GM18502 (cell line): Measurements from ENCODE around the gene NME7.
"Not testable (repeated sequence)": the region's sequence is repeated elsewhere in the genome, so short reads cannot be mapped to it uniquely, and the experiment has no call there.

Experiments used
- ATAC-seq: cut with Tn5 transposase; IDR thresholded peaks from one replicate; pipeline ENCODE4 v1.9.1; 2021; ENCODE audit warnings: mild to moderate bottlenecking; ENCODE audit not compliant: unreplicated experiment, poor library complexity

NME7 gene

DNA sequence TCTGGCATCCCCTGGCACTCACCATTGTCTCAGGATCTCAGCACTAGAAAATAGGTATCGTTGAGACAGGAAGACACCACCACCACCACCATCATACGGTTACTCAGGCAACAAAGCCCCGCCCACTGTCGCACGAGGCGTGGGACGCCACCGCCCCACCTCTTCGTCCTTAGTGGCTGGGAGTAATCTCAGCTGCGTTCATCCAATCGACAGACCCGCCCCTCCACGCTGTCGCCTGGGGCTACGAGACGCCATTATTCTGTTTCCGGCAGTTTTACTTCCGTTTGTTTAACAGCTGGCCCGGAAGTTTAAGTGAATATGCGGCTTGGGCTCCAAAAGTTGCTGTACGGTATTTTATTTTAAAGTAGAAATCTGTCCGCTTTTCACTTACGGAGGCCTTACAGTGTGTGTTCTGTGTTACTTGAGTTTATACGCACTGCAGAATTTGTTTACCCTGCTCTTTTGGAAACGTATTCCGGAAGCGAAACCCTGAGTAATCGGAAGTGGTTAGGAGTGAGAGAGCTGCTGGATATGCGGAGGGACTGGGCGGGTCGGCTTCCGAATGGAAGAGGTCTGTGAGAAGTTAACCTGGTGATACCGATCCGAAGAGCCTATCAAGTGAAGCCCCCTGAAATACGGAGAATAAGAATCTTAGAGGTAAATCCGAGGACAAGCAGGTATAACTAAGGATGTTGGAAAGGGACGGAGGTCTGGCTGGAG lies at the start of gene NME7, which contains the start of gene BLZF1:
TSS of gene NME7 (minus strand) at position 112 of the 720 bp plus-strand sequence. CDS start at position 25, 87 bp downstream.
TSS of gene BLZF1 (plus strand) at position 510 of the 720 bp plus-strand sequence. CDS start 1,328 bp downstream, outside the sequence.
- peak; percentile 97 for ATAC-seq

- no peak for ATAC-seq
Measured at GRCh38 chr1:169414952-169415351, 47.4 kb upstream of the NME7 start.

DNA sequence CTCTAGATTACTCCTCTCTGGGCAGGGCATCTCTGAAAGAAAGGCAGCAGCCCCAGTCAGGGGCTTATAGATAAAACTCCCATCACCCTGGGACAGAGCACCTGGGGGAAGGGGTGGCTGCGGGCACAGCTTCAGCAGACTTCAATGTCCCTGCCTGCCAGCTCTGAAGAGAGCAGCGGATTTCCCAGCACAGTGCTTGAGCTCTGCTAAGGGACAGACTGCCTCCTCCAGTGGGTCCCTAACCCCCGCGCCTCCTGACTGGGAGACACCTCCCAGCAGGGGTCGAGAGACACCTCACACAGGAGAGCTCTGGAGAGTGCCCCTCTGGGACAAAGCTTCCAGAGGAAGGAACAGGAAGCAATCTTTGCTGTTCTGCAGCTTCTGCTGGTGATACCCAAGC lies 40.7 kb upstream of the NME7 start:
- ATAC-seq: not testable (repeated sequence)

DNA sequence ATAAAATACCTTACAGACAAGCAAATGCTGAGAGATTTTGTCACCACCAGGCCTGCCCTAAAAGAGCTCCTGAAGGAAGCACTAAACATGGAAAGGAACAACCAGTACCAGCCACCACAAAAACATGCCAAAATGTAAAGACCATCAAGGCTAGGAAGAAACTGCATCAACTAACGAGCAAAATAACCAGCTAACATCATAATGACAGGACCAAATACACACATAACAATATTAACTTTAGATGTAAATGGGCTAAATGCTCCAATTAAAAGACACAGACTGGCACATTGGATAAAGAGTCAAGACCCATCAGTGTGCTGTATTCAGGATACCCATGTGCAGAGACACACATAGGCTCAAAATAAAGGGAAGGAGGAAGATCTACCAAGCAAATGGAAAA lies 35.0 kb upstream of the NME7 start:
- not testable (repeated sequence) for ATAC-seq

DNA sequence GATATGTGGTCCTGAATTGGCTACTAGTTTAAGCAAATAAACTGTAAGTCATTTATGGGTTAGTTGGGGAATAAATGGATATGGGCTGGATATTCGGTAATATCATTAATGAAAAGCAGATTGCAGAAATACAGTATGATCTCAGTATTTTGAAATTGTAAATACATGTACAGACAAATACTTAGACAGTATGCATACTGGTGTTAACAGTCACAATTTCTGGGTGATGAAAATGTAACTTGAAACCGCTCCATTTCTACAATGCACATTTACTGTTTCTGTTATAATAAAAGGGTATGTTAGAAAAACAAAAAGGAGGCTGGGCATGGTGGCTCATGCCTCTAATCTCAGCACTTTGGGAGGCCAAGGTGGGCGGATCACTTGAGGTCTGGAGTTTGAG lies 28.4 kb upstream of the NME7 start:
- ATAC-seq: no peak

GRCh38 chr1:169392406-169392805 lies 24.8 kb upstream of the NME7 start:
- no peak for ATAC-seq

GRCh38 chr1:169390303-169390702 lies 22.7 kb upstream of the NME7 start:
- ATAC-seq: peak; percentile 89

DNA sequence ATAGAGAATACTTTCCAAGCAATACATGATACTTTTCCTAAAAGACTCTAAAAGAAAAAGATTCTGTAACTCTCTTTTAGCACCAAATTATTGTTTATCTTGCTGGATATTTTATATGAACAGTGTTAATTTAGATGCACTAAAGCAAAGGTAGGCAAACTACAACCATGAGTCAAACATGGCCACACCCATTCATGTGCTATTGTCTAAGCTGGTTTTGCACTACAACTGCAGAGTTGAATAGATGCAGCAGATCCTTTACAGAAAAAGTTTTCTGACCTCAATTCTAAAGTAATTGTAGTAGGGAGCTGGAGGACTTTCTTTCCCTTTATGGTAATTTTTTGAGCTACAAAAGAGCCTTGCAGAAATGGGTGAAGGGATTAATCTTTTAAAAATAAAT lies 19.8 kb upstream of the NME7 start:
- ATAC-seq: no peak

GRCh38 chr1:169383449-169383848 lies 15.9 kb upstream of the NME7 start:
- ATAC-seq: no peak

DNA sequence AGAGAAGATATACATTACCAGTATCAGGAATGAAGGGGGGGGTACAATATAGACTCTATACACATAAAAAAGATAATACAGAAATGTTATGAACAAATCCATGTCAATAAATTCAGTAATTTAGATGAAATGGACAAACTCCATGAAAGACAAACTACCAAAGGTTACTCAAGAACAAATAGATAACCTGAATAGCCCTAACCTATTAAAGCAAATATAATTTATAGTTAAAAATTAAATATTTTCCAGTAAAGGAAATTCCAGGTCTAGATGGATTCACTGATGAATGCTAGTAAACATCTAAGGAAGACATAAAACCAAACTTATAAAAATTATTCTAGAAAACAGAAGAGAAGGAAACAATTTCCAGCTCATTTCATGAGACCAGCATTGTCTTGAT lies 13.6 kb upstream of the NME7 start:
- ATAC-seq: no peak

DNA sequence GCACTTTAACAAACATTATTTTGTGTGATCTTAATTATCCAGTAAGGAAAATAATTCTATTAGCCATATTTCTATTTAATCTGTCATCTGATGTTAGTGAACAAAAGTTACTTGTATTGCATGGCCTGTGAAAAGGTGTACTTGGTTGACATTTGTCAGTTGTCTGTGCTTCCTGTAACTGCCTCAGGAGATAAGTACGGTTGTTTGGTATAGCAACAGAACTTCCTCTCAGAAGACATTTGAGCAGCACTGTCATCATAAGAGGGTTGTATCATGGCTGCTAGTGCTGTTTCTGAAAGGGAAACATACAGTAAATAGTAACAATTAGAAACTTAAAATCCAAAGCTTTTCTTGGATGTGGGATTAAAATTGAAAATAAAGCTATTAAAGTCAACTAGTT lies 3.8 kb upstream of the NME7 start:
- ATAC-seq: no peak

DNA sequence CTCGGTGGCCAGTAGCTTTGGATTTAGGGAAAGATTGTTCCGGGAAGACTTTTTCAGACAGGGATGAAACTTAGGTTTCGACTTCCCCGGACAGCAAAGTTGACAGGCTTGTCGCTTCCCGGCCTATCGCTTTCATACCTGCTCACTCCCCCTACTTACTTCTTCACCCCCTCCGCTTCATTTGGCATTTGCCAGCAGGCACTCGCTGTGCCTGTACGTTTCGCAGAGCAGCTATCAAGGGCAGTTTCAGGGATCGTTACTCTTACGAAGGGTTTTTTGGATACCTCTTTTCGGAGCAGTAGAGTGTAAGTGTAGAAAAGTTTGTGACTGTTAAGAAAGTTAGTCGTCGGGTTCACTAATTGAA lies 791 bp upstream of the NME7 start:
- peak; percentile 21 for ATAC-seq

DNA sequence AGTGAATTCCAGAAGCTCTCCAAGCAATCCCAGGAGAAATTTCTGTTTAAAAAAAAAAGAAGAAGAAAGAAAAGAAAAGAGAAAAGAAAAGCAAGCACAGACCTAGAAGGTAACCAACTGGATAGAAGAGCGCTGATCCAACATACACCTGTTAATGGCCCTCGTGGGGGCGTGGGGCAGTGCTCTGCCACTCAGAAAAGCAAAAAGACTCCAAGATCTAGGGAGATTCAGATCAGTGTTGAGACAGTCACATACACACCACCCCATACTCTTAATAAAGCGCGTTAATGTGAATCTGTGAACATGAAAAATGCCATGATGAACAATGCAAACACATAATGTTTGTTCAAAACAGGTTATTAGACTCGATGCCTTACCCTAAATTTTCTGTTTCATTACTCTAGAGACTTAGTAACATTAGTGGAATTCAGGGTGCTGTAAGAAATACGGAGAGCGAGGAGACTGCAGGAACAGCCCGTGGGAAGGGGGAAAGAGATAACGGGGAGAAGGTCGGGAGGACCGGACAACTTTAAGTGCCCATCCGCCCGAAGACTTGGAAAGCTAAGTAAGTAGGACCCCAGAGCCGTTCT lies 406 bp downstream of the NME7 start:
- no peak for ATAC-seq

DNA sequence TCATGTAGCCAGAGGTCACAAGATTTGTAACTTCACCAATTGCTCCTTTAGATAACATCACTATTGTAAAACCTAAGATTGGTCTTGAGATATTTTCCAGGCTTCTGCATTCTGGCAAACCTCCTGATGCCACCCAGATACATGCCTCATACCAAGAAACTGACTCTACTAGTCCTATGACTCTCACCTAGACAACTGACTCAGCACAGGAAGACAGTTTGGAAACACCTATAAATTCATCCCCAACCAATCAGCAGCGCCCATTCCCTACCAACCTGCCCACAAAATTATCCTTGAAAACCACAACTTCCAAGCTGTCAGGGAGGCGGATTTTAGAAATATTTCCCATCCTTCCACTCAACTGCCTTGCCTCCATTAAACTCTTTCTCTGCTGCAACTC lies 2.6 kb downstream of the NME7 start:
- no peak for ATAC-seq

DNA sequence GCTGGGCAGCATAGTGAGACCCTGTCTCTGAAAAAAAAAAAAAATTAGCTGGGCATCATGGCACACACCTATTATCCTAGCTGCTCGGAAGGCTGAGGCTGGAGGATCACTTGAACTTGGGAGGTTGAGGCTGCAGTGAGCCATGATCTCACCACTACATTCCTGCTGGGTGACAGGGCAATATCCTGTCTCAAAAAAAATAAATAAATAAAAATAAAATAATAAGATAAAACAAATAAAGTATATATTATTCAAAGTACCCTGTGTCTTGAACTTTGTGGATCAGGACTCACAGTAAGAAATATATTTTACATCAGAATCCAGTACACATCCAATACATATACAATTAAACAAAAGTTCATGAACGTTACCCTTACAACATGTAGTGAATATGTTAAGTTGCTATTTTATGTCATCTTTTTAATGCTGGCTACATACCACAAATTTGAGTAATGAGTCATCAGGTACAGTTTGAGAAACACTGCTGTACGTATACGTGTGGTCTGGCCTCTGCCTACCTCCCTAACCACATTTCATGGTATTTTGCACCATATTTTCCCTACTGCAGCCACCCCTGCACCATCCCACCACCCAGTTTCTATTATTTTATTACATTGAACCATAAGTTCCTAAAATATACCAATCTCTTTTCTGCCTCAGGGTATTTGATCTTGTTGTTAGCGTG lies 4.4 kb downstream of the NME7 start:
- peak; percentile 43 for ATAC-seq

- no peak for ATAC-seq
Measured at GRCh38 chr1:169361281-169361680, 6.3 kb downstream of the NME7 start.

- no peak for ATAC-seq
Measured at GRCh38 chr1:169360415-169360814, 7.2 kb downstream of the NME7 start.

- ATAC-seq: no peak
Measured at GRCh38 chr1:169348383-169349036, 19.1 kb downstream of the NME7 start.

- ATAC-seq: no peak
Measured at GRCh38 chr1:169347688-169348382, 19.8 kb downstream of the NME7 start.

GRCh38 chr1:169346036-169346589 lies 21.5 kb downstream of the NME7 start:
- ATAC-seq: no peak
